HG03025 (cell line): ENCODE data around the gene THBD.
"Not testable (repeated sequence)": the region's sequence is repeated elsewhere in the genome, so short reads cannot be mapped to it uniquely, and the experiment has no call there.

Experiments
- ATAC-seq: cut with Tn5 transposase; IDR thresholded peaks from one replicate; pipeline ENCODE4 v1.9.1; 2021; ENCODE audit warnings: mild to moderate bottlenecking, moderate library complexity; ENCODE audit not compliant: unreplicated experiment, low FRiP score

The THBD gene

GRCh38 chr20:23037017-23037481 lies 12.4 kb downstream of the THBD start:
- no peak for ATAC-seq

GRCh38 chr20:23036371-23036770 lies 13.1 kb downstream of the THBD start:
- ATAC-seq, result no peak

- ATAC-seq, result no peak
Observed at GRCh38 chr20:23035731-23036130, 13.7 kb downstream of the THBD start.

GRCh38 chr20:23034721-23035671 lies 14.5 kb downstream of the THBD start, which contains the start of gene SSTR4:
SSTR4 (plus strand) TSS chr20:23035312; CDS start chr20:23035484, 172 bp downstream.
- no peak for ATAC-seq

- no peak for ATAC-seq
Observed at GRCh38 chr20:23033918-23034317, 15.6 kb downstream of the THBD start.

- ATAC-seq, result no peak
Observed at GRCh38 chr20:23032750-23033078, 16.8 kb downstream of the THBD start.

GRCh38 chr20:23032056-23032749 lies 17.3 kb downstream of the THBD start:
- no peak for ATAC-seq

GRCh38 chr20:23031346-23031745 lies 18.1 kb downstream of the THBD start:
- no peak for ATAC-seq

GRCh38 chr20:23029324-23029723 lies 20.1 kb downstream of the THBD start:
- no peak for ATAC-seq

- no peak for ATAC-seq
Observed at GRCh38 chr20:23028392-23028791, 21.1 kb downstream of the THBD start.

GRCh38 chr20:23027721-23028120 lies 21.8 kb downstream of the THBD start:
- no peak for ATAC-seq

- not testable (repeated sequence) for ATAC-seq
Observed at GRCh38 chr20:23025503-23025902, 24.0 kb downstream of the THBD start.

GRCh38 chr20:23024701-23025100 lies 24.8 kb downstream of the THBD start:
- ATAC-seq, result no peak

- ATAC-seq, result no peak
Observed at GRCh38 chr20:23023621-23024177, 25.8 kb downstream of the THBD start.

- no peak for ATAC-seq
Observed at GRCh38 chr20:23022849-23023248, 26.6 kb downstream of the THBD start.

- no peak for ATAC-seq
Observed at GRCh38 chr20:23021951-23022350, 27.5 kb downstream of the THBD start.

GRCh38 chr20:23021541-23021940 lies 27.9 kb downstream of the THBD start:
- no peak for ATAC-seq

GRCh38 chr20:23020230-23021018 lies 29.0 kb downstream of the THBD start:
- no peak for ATAC-seq

GRCh38 chr20:23019403-23019802 lies 30.1 kb downstream of the THBD start:
- no peak for ATAC-seq

GRCh38 chr20:23018941-23019340 lies 30.5 kb downstream of the THBD start:
- ATAC-seq, result no peak
